Stimulated activated CD4-positive, alpha-beta T cell treated with anti-CD3 and anti-CD28 coated beads, Interleukin-4, amount 100 ng/mL, for 4 hours (primary cell): ENCODE data around the gene AGAP1.
"Not testable (repeated sequence)": the region's sequence is repeated elsewhere in the genome, so short reads cannot be mapped to it uniquely, and the experiment has no call there.

Experiments used
- DNase-seq, 2 experiments: peaks; one replicate each; pipeline ENCODE4 v3.0.0-alpha.2; 2020

AGAP1 gene

DNA sequence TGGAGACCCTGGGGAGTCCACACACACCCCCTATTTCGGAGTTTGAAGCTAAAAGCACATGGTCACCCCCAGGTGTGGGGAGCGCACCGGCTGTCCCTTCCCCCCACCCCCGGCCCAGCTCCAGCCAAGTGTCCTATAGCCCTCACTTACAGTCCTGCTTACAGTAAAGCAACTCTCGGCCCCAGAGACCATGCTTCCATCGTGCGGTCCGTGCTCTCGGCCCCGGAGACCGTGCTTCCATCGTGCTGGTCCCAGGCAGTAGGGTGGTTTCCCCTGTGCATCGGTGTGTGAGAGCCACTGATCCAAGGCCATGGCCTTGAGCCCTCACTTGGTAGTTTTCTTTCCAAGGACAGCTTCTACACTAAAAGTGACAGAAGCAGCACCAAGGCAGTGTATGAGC lies 625.6 kb downstream of the AGAP1 start:
- DNase-seq: no peak

DNA sequence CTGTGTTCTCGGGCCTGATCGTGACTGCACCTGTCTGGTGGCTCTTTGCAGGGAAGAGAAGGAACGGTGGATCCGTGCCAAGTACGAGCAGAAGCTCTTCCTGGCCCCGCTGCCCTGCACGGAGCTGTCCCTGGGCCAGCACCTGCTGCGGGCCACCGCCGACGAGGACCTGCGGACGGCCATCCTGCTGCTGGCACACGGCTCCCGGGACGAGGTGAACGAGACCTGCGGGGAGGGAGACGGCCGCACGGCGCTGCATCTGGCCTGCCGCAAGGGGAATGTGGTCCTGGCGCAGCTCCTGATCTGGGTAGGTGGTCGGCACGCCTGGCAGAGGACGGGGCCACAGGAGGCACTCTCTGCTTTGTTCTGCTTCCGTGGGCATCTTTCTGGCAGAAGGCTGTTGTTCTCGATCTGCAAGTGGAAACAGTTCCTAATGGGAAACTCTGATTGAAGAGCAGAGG lies 626.3 kb downstream of the AGAP1 start:
- DNase-seq: no peak

DNA sequence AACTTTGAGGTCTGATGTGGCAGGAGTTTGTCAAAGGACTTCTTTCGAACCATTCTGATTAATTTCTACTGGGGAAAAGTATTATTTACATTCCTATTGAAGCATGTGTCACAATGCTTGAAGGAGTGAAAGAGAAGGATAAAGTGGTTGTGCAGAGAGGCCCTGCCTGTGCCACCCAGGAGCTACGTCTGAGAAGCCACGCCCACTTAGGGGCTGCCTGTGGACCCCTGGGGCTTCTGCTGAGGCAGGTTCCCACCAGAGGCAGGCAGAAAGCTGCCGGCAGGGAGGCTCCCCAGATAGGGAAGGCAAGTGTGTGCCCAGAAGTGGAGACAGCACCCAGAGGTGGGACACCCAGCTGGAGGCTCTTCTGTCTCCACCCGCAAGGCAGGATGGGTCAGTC lies 627.0 kb downstream of the AGAP1 start:
- DNase-seq: no peak

DNA sequence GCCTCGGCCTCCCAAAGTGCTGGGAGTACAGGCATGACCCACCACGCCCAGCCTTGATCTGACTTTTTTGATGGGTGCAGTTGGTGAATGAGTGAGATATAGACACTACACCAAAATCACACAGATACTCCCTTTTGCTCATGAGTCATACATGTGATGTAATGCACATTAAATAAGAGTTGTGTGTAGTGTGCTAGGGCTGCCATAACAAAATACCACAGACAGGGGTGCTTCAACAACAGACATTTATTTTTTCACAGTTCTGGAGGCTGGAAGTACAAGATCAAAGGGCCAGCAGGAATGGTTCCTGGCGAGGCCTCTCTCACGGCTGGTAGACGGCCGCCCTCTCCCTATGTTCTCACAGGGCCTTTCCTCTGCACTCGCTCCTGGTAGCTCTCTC lies 627.7 kb downstream of the AGAP1 start:
- no peak for DNase-seq

DNA sequence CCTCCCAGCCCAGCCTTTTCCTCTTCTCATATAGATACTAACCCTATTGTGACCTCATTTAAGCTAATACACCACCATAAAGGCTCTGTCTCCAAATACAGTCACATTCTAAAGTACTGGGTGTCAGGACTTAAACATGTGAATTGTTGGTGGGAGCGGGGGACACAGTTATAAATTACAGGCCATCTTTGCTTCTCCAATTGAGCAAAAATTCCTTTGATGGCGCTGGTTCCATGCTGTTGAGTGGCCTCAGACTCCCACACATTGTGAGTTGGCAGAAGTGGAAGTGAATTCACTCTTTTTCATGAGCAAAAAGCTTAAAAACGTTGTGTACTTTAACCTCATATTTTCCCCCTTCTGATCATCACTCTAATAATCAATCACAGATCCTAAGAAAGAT lies 628.4 kb downstream of the AGAP1 start:
- DNase-seq: no peak

DNA sequence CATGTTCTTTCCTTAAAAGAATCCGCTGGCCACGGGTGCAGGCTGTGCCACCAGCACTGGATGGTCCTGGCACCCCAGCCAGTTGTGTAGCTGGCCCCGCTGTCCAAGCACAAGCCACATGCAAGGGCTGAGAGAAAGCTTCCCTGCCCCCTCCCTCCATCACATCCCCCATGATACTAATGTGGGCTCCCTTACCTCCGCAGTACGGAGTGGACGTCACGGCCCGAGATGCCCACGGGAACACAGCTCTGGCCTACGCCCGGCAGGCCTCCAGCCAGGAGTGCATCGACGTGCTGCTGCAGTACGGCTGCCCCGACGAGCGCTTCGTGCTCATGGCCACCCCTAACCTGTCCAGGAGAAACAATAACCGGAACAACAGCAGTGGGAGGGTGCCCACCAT lies 629.9 kb downstream of the AGAP1 start:
- DNase-seq: no peak

DNA sequence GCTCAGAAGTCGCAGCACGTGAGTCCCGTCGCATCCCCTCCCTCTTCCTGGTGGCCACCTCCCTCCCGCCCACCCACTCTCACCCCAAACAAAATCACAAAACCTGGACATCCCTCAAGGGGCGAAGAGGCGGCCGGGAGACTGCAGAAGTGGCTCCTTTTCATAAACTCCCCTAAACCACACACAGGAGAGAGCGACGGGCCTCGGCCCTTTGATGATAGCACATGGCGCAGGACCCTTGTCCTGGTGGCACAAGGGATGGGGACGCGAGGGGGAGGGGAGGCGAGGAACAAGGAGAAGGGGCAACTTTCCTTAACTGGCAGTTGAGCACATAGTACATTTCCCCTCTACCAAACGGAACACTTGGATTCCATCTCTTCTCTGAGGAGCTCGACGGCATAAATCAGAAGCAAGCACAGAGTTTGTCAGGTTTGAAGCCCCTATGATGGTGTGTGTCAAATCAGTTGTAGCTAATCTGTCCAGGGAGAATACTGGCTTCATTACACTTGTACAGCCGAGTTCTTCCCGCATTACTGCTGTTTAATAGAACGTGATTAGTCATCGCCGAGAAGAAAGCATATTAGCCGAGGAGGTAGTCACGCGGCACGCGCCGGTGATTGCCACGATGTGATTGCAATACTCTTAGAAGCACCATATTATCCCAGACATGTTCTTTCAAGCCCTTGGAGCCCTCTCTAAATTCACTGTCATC lies 630.5 kb downstream of the AGAP1 start:
- DNase-seq: no peak

DNA sequence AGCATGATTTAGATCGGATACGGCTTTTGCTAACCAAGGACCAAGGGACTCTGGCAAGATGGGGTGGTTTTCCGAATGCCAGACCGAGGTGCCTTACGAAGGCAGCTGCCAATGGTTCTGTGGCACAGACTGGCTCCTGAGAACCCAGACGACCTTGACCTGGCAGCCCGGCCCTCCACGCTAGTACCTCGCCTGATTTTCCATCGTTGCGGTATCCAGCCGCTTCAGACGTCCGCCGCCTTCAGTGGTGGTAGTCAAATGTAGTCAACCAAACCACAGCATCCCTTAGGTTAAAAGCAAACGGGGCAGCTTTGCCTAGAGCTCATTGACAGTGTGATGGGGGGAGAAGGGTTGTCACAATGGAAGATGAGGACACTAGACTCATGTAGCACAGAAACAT lies 631.7 kb downstream of the AGAP1 start:
- no peak for DNase-seq

DNA sequence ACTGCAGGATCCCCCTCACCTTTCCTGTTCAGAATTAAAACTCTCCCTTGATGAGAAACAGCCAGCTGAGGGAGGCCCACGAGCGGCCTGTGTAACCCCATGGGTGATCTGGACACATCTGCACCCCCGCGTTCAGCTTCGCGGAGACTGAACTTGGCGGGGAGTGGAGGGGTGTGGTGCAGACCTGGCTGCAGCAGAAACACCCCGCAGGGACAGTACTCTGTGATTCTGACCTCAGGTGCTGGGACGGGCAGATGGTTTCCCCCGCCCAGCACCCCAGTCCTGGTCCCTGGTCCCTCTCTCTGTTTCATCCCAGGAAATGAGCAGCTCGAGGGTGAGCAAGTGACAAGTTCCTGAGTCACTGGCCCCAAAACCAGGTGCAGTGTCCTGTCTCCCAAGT lies 633.2 kb downstream of the AGAP1 start:
- no peak for DNase-seq

DNA sequence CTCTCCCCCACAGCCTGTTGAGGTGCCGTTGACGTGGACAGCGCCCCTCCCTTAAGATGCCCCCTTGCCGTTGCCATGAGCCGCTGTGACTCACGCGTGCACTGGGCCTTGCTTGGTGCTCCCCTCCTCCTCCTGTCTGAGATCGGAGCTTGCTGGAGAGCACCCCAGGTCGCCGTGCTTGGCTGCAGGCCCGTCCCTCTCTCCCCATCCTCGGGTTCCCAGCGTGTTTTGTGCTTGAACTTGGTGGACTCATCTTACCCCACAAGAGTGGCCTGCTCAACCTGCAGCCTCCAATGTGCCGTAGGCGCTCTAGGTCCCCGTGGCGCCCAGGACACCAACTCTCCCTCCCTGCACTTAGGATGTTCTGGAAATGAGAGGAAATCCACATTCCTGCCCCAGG lies 634.5 kb downstream of the AGAP1 start:
- DNase-seq: no peak

DNA sequence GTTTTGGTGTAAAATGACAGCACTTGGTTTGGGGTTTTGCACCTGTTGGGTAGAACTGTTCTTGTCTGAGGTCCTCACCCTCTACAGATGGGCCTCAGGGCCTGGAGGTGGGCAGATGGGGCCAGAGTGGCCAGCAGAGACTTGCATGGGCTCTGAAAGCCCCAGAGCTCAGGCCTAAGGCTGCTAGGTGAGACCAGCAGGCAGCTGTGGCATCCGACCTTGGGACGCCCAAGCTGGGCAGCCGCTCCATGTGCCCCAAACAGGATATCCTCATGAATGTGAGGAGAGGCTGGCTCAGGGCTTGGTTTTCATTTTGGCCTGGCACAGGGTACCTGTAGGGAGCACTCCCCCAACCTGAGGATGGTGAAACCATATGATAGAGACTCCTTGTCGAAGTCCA lies 636.1 kb downstream of the AGAP1 start:
- DNase-seq: no peak

DNA sequence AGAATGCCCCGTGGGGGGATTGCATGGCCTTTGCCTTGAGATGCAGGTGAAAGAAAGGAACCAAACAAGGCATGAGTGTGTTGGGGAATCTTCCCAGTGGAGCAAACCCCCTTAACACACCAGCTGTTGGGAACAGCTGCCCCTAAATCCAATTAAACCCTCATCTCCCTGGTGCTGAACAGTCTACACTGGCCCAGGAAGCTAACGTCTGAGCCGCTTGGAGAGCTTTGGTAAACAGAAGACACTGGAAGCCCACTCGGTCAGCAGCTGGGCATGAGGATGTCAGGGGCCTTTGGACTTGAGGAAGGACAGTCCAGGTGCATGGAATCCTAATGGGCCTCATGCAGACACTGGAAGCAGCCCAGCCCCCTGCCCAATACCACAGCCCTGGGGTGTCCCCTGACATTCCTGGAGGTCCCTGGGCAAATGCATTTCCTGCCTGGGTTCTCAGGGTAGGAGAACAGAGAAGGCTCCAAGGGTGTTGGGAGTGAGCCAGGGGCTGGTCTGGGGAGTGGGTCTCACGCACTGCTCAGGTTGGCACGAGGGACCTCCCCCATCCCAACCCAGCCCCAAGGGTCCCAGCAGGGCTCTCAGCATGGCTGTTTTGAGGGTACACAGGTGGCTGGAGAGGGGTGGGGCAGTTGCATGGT lies 636.6 kb downstream of the AGAP1 start:
- no peak for DNase-seq

DNA sequence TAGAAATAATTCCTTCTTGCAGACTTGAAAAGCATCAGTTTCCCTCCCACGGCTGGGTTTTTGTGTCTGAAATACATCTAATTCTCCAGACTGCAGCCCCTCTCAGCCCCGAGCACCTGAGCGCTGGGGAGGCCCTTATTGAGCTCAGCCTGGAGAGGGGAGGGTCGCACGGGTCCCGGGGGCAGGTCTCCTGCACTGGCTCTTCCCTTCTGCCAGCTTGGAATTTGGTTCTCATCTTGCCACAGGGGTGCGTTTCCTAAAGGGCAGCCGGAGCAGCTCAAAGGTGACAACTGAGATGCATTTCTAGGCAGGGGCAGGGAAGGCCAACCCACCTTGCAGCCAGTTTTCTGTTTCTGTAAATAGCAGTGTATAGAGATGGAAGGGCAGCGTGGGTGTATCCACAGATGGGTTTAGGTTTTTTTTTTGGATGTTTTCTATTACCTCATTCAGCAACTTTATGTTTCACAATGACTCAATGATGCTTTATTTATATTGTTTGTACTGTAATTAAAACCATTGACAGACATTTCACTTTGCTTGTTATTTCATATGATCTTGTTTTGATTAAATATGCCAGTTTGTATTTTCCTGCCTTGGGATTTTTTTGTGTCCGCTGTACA lies 637.3 kb downstream of the AGAP1 start:
- no peak for DNase-seq

DNA sequence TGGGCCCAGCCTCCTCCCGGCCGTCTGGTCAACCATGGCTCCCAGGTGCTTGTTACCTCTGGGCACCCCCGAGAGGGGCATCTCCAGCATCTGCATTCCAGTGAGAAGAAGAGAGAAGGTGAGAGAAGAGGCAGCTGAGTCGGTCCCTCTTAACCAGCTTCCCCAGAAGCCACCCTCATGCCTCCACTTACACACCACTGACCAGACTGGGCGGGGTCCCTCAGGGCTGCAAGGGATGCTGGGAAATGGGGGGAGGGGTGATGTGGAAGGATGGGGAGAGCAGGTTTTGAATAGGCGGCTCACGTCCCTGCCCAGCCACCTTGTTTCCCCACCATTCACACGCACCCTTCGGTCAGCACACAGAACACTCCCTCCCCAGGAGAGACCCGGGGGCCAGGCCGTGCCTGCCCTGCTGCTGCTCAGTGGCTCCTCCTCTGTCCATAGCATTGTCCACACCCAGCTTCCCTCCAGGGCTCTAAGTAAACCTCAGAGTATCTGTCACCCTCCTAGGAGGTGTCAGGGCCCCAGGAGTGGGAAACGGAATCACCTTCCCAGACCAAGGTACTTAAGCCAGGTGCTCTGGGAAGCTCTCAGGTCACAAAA lies 639.7 kb downstream of the AGAP1 start:
- DNase-seq: no peak

DNA sequence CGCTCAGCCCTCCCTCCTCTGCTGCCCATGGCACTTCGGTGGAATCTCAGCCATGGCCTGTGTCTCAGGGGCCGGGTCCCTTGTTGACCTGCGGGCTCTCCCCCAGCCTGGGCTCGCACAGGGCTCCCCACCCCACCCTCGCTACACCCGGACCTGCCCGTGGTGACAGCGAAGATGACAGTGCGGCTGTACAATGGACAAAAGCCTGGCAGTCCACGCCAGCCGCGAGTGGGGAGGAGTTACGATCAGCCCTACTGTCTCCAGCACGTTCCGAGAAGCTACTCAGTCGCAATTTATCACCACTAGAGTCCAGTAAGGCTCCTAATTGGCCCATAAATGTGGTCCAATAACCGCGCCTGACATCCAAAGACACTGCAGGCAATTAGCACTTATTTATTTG lies 642.7 kb downstream of the AGAP1 start:
- no peak for DNase-seq

DNA sequence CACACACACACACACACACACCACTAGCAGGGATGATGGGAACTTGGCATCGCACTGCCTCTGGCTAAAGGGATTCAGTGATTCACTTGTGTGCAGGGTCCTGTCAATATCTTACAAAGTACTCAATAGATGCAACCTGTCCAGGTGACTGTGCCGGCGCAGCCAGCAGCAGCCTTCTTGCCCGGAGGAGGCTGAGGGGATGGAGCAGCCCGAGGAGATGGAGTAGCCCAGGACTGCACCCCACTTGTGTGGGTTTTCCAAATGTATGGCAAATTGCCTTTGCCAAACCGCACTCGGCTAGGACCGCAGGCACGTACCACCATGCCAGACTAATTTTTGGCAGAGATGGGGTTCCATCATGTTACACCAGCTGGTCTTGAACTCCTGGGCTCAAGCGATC lies 643.2 kb downstream of the AGAP1 start:
- DNase-seq: no peak

DNA sequence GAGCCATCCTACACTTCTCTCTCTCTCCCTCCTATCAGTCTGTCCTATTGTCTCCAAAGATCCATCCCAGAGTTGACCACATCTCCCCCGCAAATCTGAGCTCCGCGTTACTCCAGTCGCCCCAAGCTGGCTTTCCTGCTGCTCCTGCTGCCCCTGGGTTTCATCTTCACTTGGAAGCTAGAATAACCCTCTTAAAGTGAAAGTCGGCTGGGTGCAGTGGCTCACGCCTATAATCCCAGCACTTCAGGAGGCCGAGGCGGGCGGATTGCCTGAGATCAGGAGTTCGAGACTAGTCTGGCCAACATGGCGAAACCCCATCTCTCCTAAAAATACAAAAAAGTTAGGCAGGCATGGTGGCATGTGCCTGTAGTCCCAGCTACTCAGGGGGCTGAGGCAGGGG lies 647.8 kb downstream of the AGAP1 start:
- DNase-seq: not testable (repeated sequence)

DNA sequence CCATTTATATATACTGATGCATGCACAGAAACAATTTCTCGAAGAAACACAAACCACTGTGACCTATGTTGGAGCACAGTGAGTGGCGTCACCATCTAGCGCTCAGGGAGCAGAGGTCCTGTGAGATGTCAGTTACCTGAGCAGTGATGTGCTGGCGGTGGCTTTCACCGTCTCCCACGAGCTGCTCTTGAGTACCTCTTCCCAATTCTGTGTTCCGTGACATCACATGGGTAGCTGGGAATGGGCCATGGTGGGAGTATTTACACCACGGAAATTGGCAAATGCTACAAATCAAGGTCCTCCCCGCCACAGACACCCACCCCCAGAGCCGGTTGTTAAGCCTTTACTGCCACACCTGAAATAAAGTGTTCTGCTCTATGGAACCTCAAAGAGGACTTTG lies 650.0 kb downstream of the AGAP1 start:
- DNase-seq: no peak

DNA sequence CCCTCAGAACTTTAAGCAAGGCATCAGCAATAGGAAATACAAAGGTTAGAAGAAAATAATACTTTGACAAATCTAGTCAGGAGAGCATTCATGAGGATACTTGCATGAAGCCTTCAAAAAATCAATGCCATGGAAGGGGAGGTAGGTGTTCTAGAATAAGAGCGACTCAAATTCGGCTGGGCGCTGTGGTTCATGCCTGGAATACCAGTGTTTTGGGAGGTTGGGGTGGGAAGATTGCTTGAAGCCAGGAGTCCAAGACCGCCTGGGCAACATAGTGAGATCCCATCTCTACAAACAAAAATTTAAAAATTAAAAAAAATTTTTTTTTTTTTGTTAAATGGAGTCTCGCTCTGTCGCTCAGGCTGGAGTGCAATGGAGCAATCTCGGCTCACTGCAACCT lies 652.6 kb downstream of the AGAP1 start:
- DNase-seq: no peak

DNA sequence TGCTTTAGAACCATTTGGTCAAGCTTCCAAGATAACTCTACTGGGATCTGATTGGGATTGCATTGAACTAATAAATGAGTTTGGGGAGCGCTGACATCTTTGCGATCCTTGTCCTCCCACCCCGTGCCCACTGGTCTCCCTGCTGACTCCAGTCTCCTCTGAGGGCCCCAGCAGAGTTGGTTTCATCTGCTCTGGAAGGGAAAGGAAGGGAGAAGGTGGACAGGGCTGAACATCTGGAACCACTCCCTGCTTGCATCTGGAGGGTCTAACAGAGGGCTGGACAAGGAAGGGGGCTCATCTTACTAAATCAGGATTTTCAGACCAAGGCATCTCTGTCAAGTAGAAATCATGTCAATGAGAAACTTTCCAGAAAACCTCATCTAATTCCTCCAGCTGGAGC lies 661.6 kb downstream of the AGAP1 start:
- no peak for DNase-seq

DNA sequence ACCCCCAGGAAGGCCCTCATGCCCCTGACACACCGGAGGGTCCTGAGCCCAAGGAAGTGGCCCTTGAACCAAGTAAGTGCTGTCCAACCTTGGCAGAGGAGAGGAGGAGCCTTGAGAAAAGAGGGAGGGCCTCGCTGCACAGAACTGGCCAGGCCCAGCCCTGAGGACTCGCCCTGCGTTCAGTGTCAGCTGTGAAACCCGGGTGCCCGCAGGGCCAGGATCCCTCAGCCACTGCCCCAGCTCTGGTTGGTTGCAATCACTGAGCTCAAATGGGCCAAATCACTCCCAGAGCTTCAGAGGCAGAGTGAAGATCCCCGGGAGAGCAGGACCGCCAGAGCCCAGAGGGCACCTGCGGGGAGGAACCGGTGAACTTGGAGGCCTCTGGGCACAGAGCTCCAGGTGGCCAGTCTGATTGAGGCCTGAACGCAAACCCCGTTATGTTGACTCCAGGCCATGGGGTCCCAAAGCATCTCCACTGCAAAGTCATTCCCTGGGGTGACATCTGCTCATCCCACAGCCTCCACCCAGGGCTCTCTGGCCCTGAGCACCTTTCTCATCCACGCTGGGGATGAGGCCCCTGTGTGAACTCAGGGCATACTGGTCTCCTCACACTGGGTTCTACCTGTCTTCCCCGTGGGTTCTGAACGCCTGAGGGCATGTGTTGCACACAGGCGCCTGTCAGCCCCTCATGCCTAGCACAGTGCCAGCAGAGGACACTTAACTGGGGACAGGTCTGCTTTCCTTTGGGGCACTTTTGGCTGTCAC lies 662.4 kb downstream of the AGAP1 start:
- no peak for DNase-seq

DNA sequence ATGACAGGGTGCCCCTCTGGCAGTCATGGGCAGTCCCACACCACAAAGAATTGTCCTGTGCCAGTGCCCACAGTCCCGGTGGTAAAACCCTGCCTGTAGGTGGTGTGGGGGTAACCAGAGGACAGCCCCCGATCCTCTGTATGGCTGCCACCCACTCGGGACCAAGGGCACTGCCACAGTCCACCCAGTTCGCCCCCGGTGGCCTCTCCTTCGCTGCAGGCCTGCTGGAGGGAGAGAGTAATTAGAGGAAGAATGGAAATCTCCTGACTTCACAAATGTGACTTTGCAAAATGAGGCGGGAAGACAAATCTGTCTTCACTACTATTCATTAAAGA lies 663.0 kb downstream of the AGAP1 start:
- DNase-seq: no peak

DNA sequence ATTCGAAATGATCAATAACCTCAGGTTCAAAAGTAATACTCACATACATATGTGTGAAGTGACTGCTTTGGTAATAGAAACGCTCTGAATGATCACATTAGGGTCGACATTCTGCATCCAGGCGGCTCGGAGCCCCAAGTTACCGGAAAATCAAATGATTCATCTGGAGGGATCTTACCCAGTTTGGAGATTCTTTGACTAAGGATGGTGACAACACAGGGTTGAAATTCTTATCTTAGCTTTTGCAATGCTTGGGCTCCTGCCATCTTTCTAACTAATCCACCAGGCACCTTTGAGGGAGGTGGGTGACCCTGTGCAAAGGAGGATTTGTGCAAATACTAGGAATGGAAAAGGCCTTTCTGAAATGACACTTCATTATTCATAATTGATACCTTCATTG lies 663.5 kb downstream of the AGAP1 start:
- DNase-seq: no peak
